ENCODE results near the gene IGSF21. TPM values are rescaled to one million over a fixed set of nuclear protein-coding genes. Genes with fewer than 3 reads are reported as not detected.

IGSF21 gene
- total RNA-seq, 1 donor from 2014 or later = 1.8 TPM

DNA sequence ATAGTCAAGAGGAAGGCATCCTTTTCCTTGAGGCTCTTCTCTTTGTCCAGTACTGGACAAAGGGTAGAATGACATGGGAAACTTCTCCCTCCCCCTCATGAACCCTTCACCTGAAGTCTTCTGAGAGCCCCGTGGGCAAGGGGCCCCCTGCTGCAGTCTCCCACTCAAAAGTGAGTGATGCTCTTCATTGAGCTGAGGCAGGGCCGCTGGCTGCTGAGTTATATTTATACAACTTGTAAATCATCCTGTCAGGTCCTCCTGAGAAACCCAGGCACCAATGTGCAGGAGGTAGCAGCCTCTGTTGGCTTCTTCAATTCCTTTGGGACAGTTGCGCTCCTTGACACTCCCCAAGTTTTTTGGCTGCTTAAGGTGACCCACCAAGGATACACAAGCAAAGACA is 150.2 kb downstream of the IGSF21 start:
- TF ChIP-seq, protein P1, sequence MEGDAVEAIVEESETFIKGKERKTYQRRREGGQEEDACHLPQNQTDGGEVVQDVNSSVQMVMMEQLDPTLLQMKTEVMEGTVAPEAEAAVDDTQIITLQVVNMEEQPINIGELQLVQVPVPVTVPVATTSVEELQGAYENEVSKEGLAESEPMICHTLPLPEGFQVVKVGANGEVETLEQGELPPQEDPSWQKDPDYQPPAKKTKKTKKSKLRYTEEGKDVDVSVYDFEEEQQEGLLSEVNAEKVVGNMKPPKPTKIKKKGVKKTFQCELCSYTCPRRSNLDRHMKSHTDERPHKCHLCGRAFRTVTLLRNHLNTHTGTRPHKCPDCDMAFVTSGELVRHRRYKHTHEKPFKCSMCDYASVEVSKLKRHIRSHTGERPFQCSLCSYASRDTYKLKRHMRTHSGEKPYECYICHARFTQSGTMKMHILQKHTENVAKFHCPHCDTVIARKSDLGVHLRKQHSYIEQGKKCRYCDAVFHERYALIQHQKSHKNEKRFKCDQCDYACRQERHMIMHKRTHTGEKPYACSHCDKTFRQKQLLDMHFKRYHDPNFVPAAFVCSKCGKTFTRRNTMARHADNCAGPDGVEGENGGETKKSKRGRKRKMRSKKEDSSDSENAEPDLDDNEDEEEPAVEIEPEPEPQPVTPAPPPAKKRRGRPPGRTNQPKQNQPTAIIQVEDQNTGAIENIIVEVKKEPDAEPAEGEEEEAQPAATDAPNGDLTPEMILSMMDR (IDR thresholded peaks at IDR 0.05) = no peak
- DNase-seq = no peak
- Histone ChIP-seq H3K9me3 (no peaks in the 10 kb centered on the region), H3K27me3 (ENCODE audit: low read depth) (peaks cover 18% of the 10 kb centered on the region), H3K4me1 (no peaks in the 10 kb centered on the region), H3K36me3 (no peaks in the 10 kb centered on the region), H3K27ac (no peak overlapping the region), H3K4me3 (no peak overlapping the region)
- intact Hi-C loops (cut with DNase I) = no loop called here
- no peak for ATAC-seq

DNA sequence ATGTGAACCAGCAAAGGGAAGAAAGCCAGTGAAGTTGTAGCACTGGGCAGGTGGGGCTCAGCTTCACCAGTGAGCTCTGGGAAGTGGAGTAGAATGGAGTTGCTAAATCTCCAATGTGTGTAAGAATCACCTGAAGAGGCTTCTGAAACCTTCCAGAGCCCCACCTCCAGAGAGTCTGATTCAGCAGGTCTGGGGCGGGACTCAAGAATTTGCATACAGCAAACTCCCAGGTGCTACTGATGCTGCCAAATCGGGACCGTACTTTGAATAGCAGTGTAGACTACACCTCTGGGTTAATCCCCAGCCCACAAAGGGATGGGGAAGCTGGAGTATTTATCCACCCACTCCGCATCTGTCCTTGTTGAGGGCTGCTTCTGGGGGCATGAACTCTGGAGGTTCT is 154.3 kb downstream of the IGSF21 start:
- Histone ChIP-seq H3K4me1 (no peaks in the 10 kb centered on the region), H3K27ac (no peak overlapping the region), H3K27me3 (ENCODE audit: low read depth) (peaks cover 18% of the 10 kb centered on the region), H3K36me3 (no peaks in the 10 kb centered on the region), H3K4me3 (no peak overlapping the region), H3K9me3 (no peaks in the 10 kb centered on the region)
- DNase-seq (no peak), ATAC-seq (no peak)
- TF ChIP-seq, protein P1 (IDR thresholded peaks at IDR 0.05) = no peak
- intact Hi-C loops (cut with DNase I) = no loop called here

DNA sequence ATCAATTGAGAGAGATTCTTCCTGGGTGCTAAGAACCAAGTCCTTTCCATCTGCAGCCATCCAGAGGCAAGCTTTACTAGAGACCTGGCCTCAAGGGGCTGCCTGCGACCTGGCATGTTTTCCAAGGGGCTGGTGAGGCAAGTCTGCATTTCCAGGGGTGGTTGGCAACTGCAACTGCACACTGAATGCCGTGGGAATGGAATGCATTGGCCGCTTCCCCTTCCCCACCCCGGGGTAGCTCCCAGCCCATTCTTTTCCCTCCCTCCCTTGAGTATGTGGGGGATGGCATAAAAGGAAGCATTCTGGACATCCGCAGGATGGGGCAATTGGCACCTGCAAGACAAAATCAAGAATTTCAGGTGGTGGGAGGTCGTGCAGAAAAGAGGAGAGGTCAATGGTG is 155.1 kb downstream of the IGSF21 start:
- no peaks in the 10 kb centered on the region for H3K9me3 ChIP-seq
- no peaks in the 10 kb centered on the region for H3K36me3 ChIP-seq
- intact Hi-C loops (cut with DNase I) = no loop called here
- peaks cover 18% of the 10 kb centered on the region for H3K27me3 ChIP-seq (ENCODE audit: low read depth)
- no peak overlapping the region for H3K27ac ChIP-seq
- no peak overlapping the region for H3K4me3 ChIP-seq
- DNase-seq (no peak), ATAC-seq (no peak)
- TF ChIP-seq, protein P1 (IDR thresholded peaks at IDR 0.05) = no peak
- H3K4me1 ChIP-seq = no peaks in the 10 kb centered on the region

DNA sequence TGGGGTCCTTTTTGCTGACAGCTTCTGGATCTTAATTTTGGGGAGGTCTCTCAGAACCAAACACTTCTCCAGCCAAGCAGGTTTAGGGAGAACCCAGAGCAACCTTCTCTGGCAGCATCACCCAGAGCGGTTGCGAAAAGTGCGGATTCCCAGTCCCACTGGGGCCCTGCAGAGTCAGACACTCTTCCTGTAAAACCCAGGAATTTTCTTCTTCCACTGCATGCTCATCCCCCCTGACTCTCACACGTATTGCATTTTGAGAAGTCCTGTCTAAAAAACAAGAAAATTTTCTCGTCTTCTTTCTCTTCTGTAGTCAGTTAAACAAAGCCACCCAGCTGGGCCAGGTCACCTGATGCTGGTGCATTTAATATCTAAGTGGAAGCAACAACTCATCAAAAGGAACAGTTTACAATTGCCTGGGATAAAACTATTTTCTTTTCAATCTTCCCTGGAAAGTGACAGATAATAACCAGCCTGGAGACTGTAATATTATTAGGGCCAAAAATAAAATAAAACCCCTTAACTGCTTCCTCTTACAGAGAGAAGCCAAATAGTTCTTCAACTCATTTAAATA is 156.0 kb downstream of the IGSF21 start:
- Histone ChIP-seq H3K9me3 (no peaks in the 10 kb centered on the region), H3K4me1 (no peaks in the 10 kb centered on the region), H3K27ac (no peak overlapping the region), H3K4me3 (no peak overlapping the region), H3K36me3 (no peaks in the 10 kb centered on the region), H3K27me3 (ENCODE audit: low read depth) (peaks cover 18% of the 10 kb centered on the region)
- TF ChIP-seq, protein P1 (IDR thresholded peaks at IDR 0.05) = no peak
- no peak for ATAC-seq
- intact Hi-C loops (cut with DNase I) = no loop called here
- no peak for DNase-seq

DNA sequence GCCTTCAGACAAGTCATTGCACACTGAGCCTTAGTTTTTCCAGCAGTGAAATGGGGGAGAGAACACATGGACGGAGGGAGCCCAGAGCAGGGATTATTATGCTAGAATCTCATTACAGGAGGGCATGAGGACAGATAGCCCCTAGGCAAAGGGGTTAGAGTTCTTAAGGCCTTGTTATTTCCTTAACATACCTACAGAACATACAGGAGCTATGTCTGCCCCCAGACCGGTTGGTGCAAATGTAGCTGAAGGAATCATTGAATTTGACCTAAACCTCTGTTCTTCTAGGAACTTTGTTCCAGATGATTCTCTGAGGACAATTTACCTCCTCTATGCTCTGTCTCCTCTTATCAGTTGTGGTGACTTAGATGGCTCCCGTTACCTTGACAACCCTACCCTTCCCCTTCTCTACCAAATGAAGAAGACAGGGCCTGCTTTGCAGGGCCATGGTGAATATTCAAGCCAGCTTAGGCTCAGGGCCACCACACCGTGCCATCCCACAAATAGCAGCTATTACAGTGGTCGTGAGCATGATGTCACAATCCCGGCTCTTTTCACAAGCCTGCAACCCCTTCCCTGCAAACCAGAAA is 156.9 kb downstream of the IGSF21 start:
- no peaks in the 10 kb centered on the region for H3K36me3 ChIP-seq
- DNase-seq = no peak
- no peak overlapping the region for H3K27ac ChIP-seq
- no peaks in the 10 kb centered on the region for H3K9me3 ChIP-seq
- H3K4me3 ChIP-seq = no peak overlapping the region
- TF ChIP-seq, protein P1 (IDR thresholded peaks at IDR 0.05) = no peak
- no peaks in the 10 kb centered on the region for H3K4me1 ChIP-seq
- H3K27me3 ChIP-seq (ENCODE audit: low read depth) = peaks cover 18% of the 10 kb centered on the region
- intact Hi-C loops (cut with DNase I) = no loop called here
- no peak for ATAC-seq
